ENCODE results near the gene CPSF4L.

Gene CPSF4L

DNA sequence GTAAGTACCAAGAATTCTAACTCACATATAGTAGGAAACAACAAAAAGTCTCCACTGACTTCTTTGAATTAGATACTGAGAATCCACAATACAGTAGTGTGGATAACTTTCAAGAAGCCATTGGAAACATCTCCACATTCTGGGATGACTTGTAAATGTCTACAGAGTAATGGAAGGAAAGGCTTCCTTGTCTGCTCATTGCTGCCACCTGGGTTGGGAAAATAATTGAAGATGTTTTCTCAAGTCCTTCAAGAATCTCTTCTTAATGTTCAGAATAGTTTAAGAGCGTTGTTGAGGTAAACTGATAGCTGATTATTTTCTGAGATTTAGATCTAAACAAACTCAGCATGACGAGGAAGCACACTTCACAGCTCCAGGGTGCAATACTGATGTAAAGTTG is 14.0 kb downstream of the CPSF4L start:
- no peak for DNase-seq
- intact Hi-C loops (cut with DNase I), result no loop called here

GRCh38 chr17:73240561-73240960 is 21.1 kb downstream of the CPSF4L start:
- DNase-seq, result no peak
- intact Hi-C loops (cut with DNase I), result no loop called here

- intact Hi-C loops (cut with DNase I), result no loop called here
- no peak for DNase-seq
These were observed 24.0 kb downstream of the CPSF4L start for GRCh38 chr17:73237714-73238113.

DNA sequence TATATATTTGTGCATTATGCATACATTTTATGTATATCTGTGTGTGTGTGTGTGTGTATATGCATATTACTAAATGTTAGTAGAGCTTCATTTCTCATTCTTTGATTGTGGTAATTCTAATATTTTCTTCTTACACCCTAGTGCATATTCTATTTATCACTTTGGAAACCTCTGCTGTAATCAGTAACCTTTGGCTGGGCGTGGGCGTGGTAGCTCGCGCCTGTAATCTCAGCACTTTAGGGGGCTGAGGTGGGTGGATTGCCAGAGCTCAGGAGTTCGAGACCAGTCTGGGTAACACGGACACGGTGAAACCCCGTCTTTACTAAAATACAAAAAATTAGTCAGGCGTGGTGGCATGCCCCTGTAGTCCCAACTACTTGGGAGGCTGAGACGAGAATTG is 26.9 kb downstream of the CPSF4L start:
- no peak for DNase-seq
- intact Hi-C loops (cut with DNase I), result no loop called here

DNA sequence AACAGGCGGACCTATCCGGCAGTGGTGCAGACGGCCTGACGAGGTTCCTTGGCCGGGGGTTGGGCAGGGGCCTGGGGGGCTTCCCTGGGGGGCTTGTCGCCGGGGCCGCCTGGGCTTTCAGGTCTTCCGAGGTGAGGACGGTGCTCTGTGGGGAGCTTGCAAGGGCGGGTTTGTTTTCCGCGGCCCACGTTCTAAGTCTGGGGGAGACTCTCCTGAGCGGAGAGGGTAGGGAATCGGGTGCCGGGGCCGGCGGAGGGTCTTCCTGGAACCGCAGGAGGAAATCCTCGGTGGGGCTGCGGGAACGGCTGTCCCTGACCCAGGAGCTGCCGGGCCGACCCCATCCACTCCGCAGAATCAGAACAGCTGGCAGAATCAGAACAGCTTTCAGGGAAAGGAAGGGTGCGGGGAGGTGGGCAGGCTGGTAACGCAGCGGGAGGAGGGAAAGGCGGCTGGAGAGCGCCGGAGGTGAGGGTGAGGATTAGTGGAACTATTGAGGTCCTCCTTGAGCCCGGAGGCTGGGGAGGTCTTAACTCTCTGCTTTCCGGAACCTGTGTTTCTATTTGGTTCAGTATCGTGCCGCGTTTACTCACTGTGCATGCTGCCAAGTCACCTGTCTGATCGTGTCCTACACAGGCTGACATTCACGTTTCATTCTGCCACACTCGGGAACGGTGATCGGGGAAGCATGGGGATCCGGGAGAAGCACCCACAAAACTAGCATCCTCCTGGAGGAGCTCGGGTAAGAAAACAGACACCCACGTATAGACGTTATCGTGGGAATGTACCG is 28.9 kb downstream of the CPSF4L start:
- intact Hi-C loops (cut with DNase I), result loop anchor here (2.0 kb wide), 1 partner anchor 40 kb away; the partner anchor contains the start of gene COG1
- DNase-seq, result peak in 7 of 10 donors; percentile 12 to 85 (median 30)

DNA sequence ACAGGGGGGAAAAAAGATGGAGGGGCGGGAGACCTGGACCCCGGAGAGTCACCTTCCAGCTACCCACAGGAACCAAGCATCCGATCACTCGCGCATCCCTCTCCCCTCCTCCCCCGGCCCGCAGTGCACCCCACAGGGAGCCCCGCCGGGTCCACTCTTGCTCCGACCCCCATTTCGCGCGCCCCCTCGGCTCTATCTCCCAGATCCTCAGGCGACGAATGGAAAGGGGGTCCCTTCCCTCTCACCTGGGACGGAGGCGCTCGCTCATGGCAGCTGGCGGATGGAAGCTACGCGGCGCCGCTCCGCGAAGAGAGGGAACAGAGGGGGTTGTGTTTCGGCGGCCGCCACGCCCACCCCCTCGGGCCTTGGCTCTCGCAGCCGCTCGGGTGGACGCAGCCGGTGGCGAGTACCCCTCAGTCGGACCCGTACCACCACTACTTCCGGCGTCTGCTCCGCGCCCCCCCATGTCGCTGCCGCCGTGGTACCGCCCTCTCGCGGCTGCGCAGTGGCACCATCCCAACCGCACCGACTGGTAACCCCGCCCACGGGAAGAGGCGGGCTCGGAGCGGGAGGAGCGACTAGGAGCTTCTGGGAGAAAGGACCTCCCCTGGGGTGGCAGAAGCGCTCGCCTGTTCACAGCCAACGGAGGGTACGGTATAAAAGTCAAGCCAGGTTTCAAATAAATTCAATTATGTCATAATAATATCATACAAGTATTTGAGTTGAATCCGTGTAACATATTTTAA is 29.7 kb downstream of the CPSF4L start:
- intact Hi-C loops (cut with DNase I), result loop anchor here (2.0 kb wide), 1 partner anchor 39 kb away; the partner anchor contains the start of gene COG1
- DNase-seq, result peak; percentile 94 to 100 (median 98)

DNA sequence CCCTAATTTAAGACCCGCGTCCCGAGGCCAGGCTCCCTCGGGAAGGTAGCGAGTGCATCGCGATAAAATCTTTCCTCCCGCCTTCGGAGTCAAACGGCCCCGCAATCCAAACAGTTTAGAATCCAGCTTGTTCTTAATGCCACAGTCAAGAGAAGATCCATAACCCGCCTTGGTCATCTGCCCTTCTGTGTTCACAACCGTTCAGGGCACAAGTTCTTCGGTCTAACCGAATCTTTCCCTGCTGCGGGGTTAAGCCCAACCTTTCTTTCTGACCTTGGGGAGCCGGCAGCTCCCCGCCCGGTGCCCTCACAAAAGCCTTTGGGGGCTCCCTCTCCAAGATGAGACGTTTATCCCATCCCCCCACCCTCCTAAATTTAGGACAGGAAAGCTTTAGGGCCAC is 30.3 kb downstream of the CPSF4L start:
- intact Hi-C loops (cut with DNase I), result no loop called here
- peak in 1 of 10 donors; percentile 6 for DNase-seq

DNA sequence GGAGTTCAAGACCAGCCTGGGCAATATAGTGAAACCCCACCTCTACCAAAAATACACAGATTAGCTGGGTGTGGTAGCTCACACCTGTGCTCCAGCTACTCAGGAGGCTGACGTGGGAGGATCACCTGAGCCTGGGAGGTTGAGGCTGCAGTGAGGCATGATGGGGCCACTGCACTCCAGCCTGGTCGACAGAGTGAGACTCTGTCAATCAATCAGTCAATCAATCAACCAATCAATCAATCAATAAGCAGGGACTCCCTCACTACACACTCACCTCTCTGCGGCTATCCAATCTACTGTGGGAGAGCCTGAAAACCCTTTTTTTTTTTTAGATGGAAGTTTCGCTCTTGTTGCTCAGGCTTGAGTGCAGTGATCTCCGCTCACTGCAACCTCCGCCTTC is 31.6 kb downstream of the CPSF4L start:
- DNase-seq, result no peak
- intact Hi-C loops (cut with DNase I), result no loop called here

DNA sequence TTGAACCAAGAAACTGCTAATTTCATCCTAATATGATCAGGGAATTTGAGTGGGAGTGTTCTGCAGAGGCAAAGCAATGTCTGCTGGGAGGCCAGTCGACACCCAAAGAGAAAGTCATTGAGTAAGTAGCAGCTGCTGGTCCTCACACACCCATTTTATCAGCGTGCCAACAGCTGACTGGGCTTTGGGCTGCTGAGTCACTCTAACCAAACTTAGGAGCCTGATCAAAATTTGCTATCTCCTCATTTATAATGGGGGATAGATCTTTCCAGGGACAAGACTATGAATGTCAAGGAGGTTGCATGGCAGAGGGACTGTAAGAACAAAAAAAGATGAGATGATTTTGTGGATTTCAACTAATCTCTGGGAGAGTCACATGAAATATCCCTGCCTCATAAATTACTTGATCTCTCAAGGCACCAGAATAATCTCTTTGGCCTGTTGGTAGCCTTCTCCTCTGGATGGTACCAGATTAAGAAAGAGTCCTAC is 32.9 kb downstream of the CPSF4L start:
- intact Hi-C loops (cut with DNase I), result no loop called here
- peak in 3 of 10 donors; percentile 26 to 85 (median 39) for DNase-seq

GRCh38 chr17:73227944-73228343 is 33.7 kb downstream of the CPSF4L start:
- DNase-seq, result no peak
- intact Hi-C loops (cut with DNase I), result no loop called here

DNA sequence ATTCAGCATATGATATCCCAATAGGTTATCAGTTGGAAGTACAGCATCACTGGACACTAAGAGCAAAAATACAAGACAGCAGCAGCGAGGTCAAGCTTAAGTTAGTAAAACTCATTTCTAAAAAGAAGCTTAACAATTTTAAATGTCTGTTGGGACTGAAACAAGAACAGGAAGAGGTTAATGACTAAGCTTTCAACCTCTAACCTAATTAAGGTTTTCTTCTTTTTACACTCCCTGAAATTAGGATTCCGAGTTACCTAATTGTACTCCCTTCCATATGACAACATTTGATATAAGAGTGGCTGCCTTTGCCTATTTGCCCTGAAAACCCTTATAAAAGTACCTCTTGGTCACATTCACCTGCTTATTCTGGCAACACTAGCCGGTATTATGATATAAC is 34.3 kb downstream of the CPSF4L start:
- intact Hi-C loops (cut with DNase I), result no loop called here
- no peak for DNase-seq

GRCh38 chr17:73226556-73227172 is 35.0 kb downstream of the CPSF4L start:
- intact Hi-C loops (cut with DNase I), result no loop called here

DNA sequence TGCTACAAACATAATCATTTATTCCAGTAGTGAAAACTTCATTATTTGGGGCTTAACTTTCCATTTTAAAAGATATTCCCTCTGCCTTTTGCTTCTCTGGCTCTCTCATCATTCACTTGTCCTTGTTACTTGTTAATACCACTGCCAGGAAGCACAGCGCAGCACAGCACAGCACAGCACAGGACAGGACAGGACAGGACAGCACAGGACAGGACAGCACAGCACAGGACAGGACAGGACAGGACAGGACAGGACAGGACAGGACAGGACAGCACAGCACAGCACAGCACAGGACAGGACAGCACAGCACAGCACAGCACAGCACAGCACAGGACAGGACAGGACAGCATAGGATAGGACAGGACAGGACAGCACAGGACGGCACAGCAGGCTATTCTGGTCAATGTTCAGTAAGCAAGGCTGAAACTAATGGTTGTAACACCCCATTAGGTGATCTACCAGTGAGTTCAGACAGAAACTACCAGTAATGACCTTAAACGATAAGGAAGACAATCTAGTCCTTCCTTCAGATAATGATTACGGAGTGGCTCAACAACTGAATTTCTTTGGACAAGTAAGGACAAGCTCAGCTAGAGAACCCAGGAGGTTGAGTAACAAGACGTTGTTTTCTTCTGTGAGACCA is 36.9 kb downstream of the CPSF4L start:
- intact Hi-C loops (cut with DNase I), result no loop called here
- DNase-seq, result no peak

More at GRCh38 chr17:73226556-73227172, 35.0 kb downstream of the CPSF4L start:
- DNase-seq, result no peak

GRCh38 chr17:73224237-73224636 is 37.4 kb downstream of the CPSF4L start:
- no peak for DNase-seq
- intact Hi-C loops (cut with DNase I), result no loop called here

- intact Hi-C loops (cut with DNase I), result no loop called here
- DNase-seq, result no peak
These were observed 38.0 kb downstream of the CPSF4L start for GRCh38 chr17:73223626-73224230.

DNA sequence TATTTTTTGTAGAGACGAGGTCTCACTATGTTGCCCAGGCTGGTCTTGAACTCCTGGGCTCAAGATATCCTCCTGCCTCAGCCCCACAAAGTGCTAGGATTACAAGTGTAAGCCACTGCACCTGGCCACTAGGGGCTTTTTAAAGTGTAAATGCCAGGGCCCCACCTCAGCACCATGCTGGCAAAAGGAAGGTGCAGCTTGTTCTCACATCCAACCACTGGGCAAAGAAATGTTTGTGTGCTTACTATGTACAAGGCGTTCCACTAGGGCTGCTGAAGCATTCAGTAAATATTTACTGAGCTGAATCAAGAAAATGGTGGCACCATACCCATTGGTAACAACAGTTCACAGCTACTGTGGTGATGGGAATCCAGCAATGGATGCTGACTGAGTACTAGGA is 46.2 kb downstream of the CPSF4L start:
- intact Hi-C loops (cut with DNase I), result no loop called here
- DNase-seq, result no peak

DNA sequence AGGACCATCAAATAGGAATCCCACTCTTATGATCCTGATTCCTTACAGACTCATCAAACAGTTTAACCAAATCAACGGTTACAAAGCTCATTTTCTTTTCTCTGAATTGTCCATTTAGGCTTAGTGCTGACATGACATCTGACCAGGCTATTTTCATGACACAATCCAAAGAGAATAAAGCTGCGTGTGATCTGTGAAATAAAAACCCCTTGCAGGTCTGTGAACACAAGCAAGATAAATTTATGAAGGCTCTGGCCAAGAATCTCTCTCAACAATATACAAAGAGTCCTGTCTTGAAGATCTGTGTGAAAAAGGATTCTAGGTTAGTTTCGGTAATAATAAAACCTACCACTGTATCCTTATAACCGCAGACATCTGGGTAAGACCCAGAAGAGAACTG is 46.8 kb downstream of the CPSF4L start:
- intact Hi-C loops (cut with DNase I), result no loop called here
- DNase-seq, result no peak

DNA sequence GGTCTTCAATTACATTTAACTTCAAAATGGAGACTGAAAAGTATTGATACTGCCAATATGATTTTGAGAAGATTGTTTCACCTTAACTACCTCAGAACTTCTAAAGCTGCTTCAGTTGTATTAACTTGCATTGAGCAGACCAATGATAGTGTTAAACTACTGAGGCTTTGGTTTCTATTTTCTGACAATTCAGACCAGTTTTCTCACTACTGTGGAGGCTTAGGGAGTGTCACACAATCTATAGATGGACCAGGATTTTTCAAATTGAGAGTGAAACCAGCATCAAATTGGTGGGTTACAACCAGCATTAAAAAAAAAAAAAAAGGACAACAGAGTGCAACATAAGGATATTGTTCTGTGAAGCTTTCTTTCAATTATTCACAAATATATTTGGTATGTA is 47.7 kb downstream of the CPSF4L start:
- DNase-seq, result no peak
- intact Hi-C loops (cut with DNase I), result no loop called here

GRCh38 chr17:73211745-73212144 is 49.9 kb downstream of the CPSF4L start:
- intact Hi-C loops (cut with DNase I), result no loop called here
- no peak for DNase-seq

DNA sequence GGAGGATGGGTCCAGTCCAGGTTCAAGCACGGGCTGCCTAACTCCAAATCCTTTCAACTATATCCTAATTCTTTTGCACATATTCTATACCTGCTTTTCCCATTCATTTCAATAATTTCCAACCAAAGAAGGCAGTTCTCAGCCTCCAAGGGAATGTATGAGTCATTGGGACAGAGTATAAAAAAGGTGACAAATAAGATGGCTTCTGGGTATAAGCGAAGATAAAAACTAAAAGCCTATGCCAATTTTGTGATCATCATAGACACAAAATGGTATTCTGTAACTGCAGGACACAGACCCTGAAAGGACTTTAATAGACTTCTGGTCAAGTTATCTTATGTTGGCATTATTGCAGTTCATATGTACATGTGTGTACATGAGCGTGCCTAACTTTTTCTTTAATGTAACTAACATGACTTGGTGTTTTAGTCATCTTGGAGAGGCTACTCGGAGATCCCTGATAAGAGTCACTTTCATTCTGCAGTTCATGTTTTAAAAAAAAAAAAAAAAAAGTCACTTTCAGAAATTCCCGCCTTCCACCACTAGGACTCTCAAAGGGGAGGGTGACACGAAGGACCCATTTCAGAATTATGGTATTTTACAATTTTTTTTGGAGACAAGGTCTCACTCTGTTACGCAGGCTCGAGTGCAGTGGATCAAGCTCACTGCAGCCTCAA is 51.5 kb downstream of the CPSF4L start:
- no peak for DNase-seq
- intact Hi-C loops (cut with DNase I), result no loop called here
